Neural cell (in vitro differentiated cells): ENCODE measurements around the gene IQCK. TPM values are rescaled to one million over a fixed set of nuclear protein-coding genes. Genes with fewer than 3 reads are reported as not detected.

Experiments used
- H2AFZ ChIP-seq: fragments of 200-600, 300-800 bp; sonication (generic), shearing (Covaris generic); 2 replicates; pipeline ENCODE4 v1.6.0; 2014; ENCODE audit warnings: low read depth, mild to moderate bottlenecking, antibody characterized with exemption, low read length, moderate library complexity
- H3F3A ChIP-seq: fragments of 200-600 bp; shearing (Covaris generic); 2 replicates; pipeline ENCODE4 v1.6.1; 2016; ENCODE audit warnings: mild to moderate bottlenecking, moderate library complexity, mixed read lengths, antibody characterized with exemption, low read length; ENCODE audit not compliant: insufficient read depth, poor library complexity, severe bottlenecking
- H3K27ac ChIP-seq: fragments of 200-600, 300-800 bp; sonication (generic), shearing (Covaris generic); 2 replicates; pipeline ENCODE4 v1.5.1; 2014; ENCODE audit warnings: mild to moderate bottlenecking, low read length, moderate library complexity
- H3K27me3 ChIP-seq: fragments of 300-800, 200-600 bp; sonication (generic), shearing (Covaris generic); 2 replicates; pipeline ENCODE4 v1.6.0; 2014; ENCODE audit warnings: mild to moderate bottlenecking, low read depth, low read length, moderate library complexity; ENCODE audit not compliant: insufficient read depth
- H3K36me3 ChIP-seq: fragments of 300-800, 200-600 bp; sonication (generic), shearing (Covaris generic); 2 replicates; pipeline ENCODE4 v1.5.1; 2014; ENCODE audit warnings: mild to moderate bottlenecking, antibody characterized with exemption, low read length, moderate library complexity; ENCODE audit not compliant: insufficient read depth
- H3K4me2 ChIP-seq: fragments of 300-800, 200-600 bp; sonication (generic), shearing (Covaris generic); 2 replicates; pipeline ENCODE4 v1.6.0; 2014; ENCODE audit warnings: mild to moderate bottlenecking, low read length
- H3K4me3 ChIP-seq: fragments of 300-800, 200-600 bp; sonication (generic), shearing (Covaris generic); 2 replicates; pipeline ENCODE4 v1.5.1; 2014; ENCODE audit warnings: mild to moderate bottlenecking, low read length, moderate library complexity
- H3K79me2 ChIP-seq: fragments of 200-600 bp; shearing (Covaris generic); replicated peaks from 2 replicates; pipeline ENCODE4 v1.6.0; 2014; ENCODE audit warnings: mild to moderate bottlenecking, low read length, moderate library complexity; ENCODE audit not compliant: insufficient read depth
- H3K9ac ChIP-seq: fragments of 300-800, 200-600 bp; sonication (generic), shearing (Covaris generic); 2 replicates; pipeline ENCODE4 v1.6.1; 2016; ENCODE audit warnings: mild to moderate bottlenecking, low read length, mixed read lengths
- H3K9me2 ChIP-seq: fragments of 200-600 bp; shearing (Covaris generic); 2 replicates; pipeline ENCODE4 v1.6.1; 2016; ENCODE audit warnings: mild to moderate bottlenecking, low read length, mixed read lengths; ENCODE audit not compliant: insufficient read depth
- H3K9me3 ChIP-seq: fragments of 200-600, 300-800 bp; sonication (generic), shearing (Covaris generic); 2 replicates; pipeline ENCODE4 v1.6.1; 2016; ENCODE audit warnings: mild to moderate bottlenecking, mixed run types, low read length, moderate library complexity, mixed read lengths
- H4K20me1 ChIP-seq: fragments of 200-600 bp; shearing (Covaris generic); 2 replicates; pipeline ENCODE4 v1.6.1; 2016; ENCODE audit warnings: mild to moderate bottlenecking, mixed run types; ENCODE audit not compliant: insufficient read depth
- CTCF ChIP-seq: fragments of 450-650 bp; IDR thresholded peaks from 2 replicates; pipeline ENCODE4 v1.5.1; 2014; ENCODE audit warnings: antibody characterized with exemption, mild to moderate bottlenecking, moderate library complexity; ENCODE audit not compliant: poor library complexity, severe bottlenecking
- EP300 ChIP-seq: fragments of 450-650 bp; conservative IDR thresholded peaks from 2 replicates; pipeline ENCODE4 v1.6.1; 2014; ENCODE audit warnings: antibody characterized with exemption, mild to moderate bottlenecking, moderate library complexity; ENCODE audit not compliant: poor library complexity, severe bottlenecking
- EZH2 ChIP-seq: fragments of 200-600, 300-800 bp; shearing (Covaris generic), sonication (generic); IDR thresholded peaks from 2 replicates; pipeline ENCODE4 v1.6.1; 2014; ENCODE audit warnings: antibody characterized with exemption, low read length, borderline replicate concordance, mild to moderate bottlenecking; ENCODE audit not compliant: insufficient read depth, poor library complexity, severe bottlenecking
- MXI1 ChIP-seq: fragments of 450-650 bp; conservative IDR thresholded peaks from 2 replicates; pipeline ENCODE4 v1.6.1; 2014; ENCODE audit warnings: antibody characterized with exemption, mild to moderate bottlenecking; ENCODE audit not compliant: poor library complexity, severe bottlenecking
- POLR2AphosphoS5 ChIP-seq: IDR thresholded peaks from 2 replicates; pipeline ENCODE4 v1.6.1; 2012
- RAD21 ChIP-seq: fragments of 450-650 bp; conservative IDR thresholded peaks from 2 replicates; pipeline ENCODE4 v1.6.1; 2014; ENCODE audit warnings: antibody characterized with exemption, mild to moderate bottlenecking, moderate library complexity
- REST ChIP-seq: IDR thresholded peaks from 2 replicates; pipeline ENCODE4 v1.6.1; 2012; ENCODE audit warnings: borderline replicate concordance
- SMC3 ChIP-seq: fragments of 450-650 bp; conservative IDR thresholded peaks from 2 replicates; pipeline ENCODE4 v1.6.1; 2014; ENCODE audit warnings: antibody characterized with exemption, mild to moderate bottlenecking, moderate library complexity; ENCODE audit not compliant: poor library complexity
- TAF1 ChIP-seq: IDR thresholded peaks from 2 replicates; pipeline ENCODE4 v1.6.1; 2012; ENCODE audit warnings: low read depth
- polyA plus RNA-seq: library from polyadenylated mRNA; depleted of rRNA; stranded (reverse); fragments of >200 nt; gene quantifications from 2 replicates; pipeline ENCODE4 v1.2.3, GENCODE V29; 2014

Gene IQCK
- polyA plus RNA-seq, 1 donor from 2014 or later: 10.2 TPM

GRCh38 chr16:19698480-19699465, 19.3 kb upstream of the IQCK start:
- Histone ChIP-seq H3K27me3 (no peaks in the 10 kb centered on the region), H3K9ac (no peak overlapping the region), H3K79me2 (no peaks in the 10 kb centered on the region), H3K27ac (no peak overlapping the region), H3K4me2 (no peak overlapping the region), H3K9me2 (no peaks in the 10 kb centered on the region), H3K36me3 (no peaks in the 10 kb centered on the region), H3K9me3 (no peaks in the 10 kb centered on the region), H4K20me1 (no peaks in the 10 kb centered on the region), H3F3A (no peaks in the 10 kb centered on the region), H3K4me3 (no peak overlapping the region), H2AFZ (no peak overlapping the region)
- TF ChIP-seq SMC3: no peak
- no peak for TF ChIP-seq REST
- no peak for TF ChIP-seq EP300
- no peak for TF ChIP-seq MXI1
- TF ChIP-seq TAF1: no peak
- TF ChIP-seq RAD21: no peak
- TF ChIP-seq EZH2: no peak
- no peak for TF ChIP-seq CTCF
- TF ChIP-seq POLR2AphosphoS5: no peak

GRCh38 chr16:19699472-19699871, 18.6 kb upstream of the IQCK start:
- no peak overlapping the region for H3K4me3 ChIP-seq
- H4K20me1 ChIP-seq: no peaks in the 10 kb centered on the region
- H3F3A ChIP-seq: no peaks in the 10 kb centered on the region
- no peaks in the 10 kb centered on the region for H3K79me2 ChIP-seq
- H2AFZ ChIP-seq: no peak overlapping the region
- H3K27me3 ChIP-seq: no peaks in the 10 kb centered on the region
- no peak for TF ChIP-seq POLR2AphosphoS5
- TF ChIP-seq EP300: no peak
- TF ChIP-seq REST: no peak
- no peak for TF ChIP-seq TAF1
- TF ChIP-seq CTCF: no peak
- TF ChIP-seq MXI1: no peak
- TF ChIP-seq SMC3: no peak
- no peak for TF ChIP-seq EZH2
- no peak for TF ChIP-seq RAD21
- no peak overlapping the region for H3K9ac ChIP-seq
- no peak overlapping the region for H3K27ac ChIP-seq
- no peaks in the 10 kb centered on the region for H3K9me3 ChIP-seq
- no peak overlapping the region for H3K4me2 ChIP-seq
- no peaks in the 10 kb centered on the region for H3K9me2 ChIP-seq
- peaks cover 1% of the 10 kb centered on the region for H3K36me3 ChIP-seq
